ENCODE measurements around the gene ERC2.
A peak's percentile ranks its signal among the peaks of the same experiment; 100 is the strongest.

The ERC2 gene

GRCh38 chr3:56303487-56303886, 164.8 kb downstream of the ERC2 start:
- DNase-seq (ENCODE audit: low read depth), result peak; percentile 59
- TF ChIP-seq CTCF (IDR thresholded peaks at IDR 0.05; ENCODE audit: low read depth, low read length) (peak; percentile 73), MAX (IDR thresholded peaks at IDR 0.05; ENCODE audit: low read depth, low read length) (no peak)
- H3K4me3 ChIP-seq (ENCODE audit: low read depth, low read length), result no peak overlapping the region

- peak; percentile 34 for TF ChIP-seq CTCF (IDR thresholded peaks at IDR 0.05; ENCODE audit: low read depth, low read length)
- no peak for TF ChIP-seq MYC (IDR thresholded peaks at IDR 0.05; ENCODE audit: low read depth, low read length)
- peak; percentile 8 for DNase-seq (ENCODE audit: low read depth)
- H3K4me3 ChIP-seq (ENCODE audit: low read depth, low read length), result no peak overlapping the region
Observed at GRCh38 chr3:56302417-56302816, 165.8 kb downstream of the ERC2 start.

- DNase-seq (ENCODE audit: low read depth), result no peak
- no peak overlapping the region for H3K4me3 ChIP-seq (ENCODE audit: low read depth, low read length)
- no peak for TF ChIP-seq POLR2A (IDR thresholded peaks at IDR 0.05; ENCODE audit: extremely low read depth, insufficient read length)
- TF ChIP-seq CTCF (IDR thresholded peaks at IDR 0.05; ENCODE audit: low read depth, low read length), result no peak
- TF ChIP-seq MYC (IDR thresholded peaks at IDR 0.05; ENCODE audit: low read depth, low read length), result no peak
- TF ChIP-seq MAX (IDR thresholded peaks at IDR 0.05; ENCODE audit: low read depth, low read length), result no peak
Observed at GRCh38 chr3:56297281-56297840, 170.9 kb downstream of the ERC2 start.

GRCh38 chr3:56296361-56296760, 171.9 kb downstream of the ERC2 start:
- no peak for DNase-seq (ENCODE audit: low read depth)
- TF ChIP-seq CTCF (IDR thresholded peaks at IDR 0.05; ENCODE audit: low read depth, low read length) (no peak), POLR2A (IDR thresholded peaks at IDR 0.05; ENCODE audit: extremely low read depth, insufficient read length) (no peak), MAX (IDR thresholded peaks at IDR 0.05; ENCODE audit: low read depth, low read length) (no peak), MYC (IDR thresholded peaks at IDR 0.05; ENCODE audit: low read depth, low read length) (no peak)
- no peak overlapping the region for H3K4me3 ChIP-seq (ENCODE audit: low read depth, low read length)

GRCh38 chr3:56295161-56295560, 173.1 kb downstream of the ERC2 start:
- H3K4me3 ChIP-seq (ENCODE audit: low read depth, low read length), result no peak overlapping the region
- no peak for DNase-seq (ENCODE audit: low read depth)
- no peak for TF ChIP-seq MYC (IDR thresholded peaks at IDR 0.05; ENCODE audit: low read depth, low read length)
- no peak for TF ChIP-seq POLR2A (IDR thresholded peaks at IDR 0.05; ENCODE audit: extremely low read depth, insufficient read length)
- no peak for TF ChIP-seq MAX (IDR thresholded peaks at IDR 0.05; ENCODE audit: low read depth, low read length)
- TF ChIP-seq CTCF (IDR thresholded peaks at IDR 0.05; ENCODE audit: low read depth, low read length), result no peak

- no peak for DNase-seq (ENCODE audit: low read depth)
- H3K4me3 ChIP-seq (ENCODE audit: low read depth, low read length), result no peak overlapping the region
- TF ChIP-seq POLR2A (IDR thresholded peaks at IDR 0.05; ENCODE audit: extremely low read depth, insufficient read length), result no peak
- no peak for TF ChIP-seq CTCF (IDR thresholded peaks at IDR 0.05; ENCODE audit: low read depth, low read length)
- TF ChIP-seq MAX (IDR thresholded peaks at IDR 0.05; ENCODE audit: low read depth, low read length), result no peak
- no peak for TF ChIP-seq MYC (IDR thresholded peaks at IDR 0.05; ENCODE audit: low read depth, low read length)
Observed at GRCh38 chr3:56294286-56294685, 174.0 kb downstream of the ERC2 start.

Data from NB4 (cell line).